HG02588 (cell line): Measurements from ENCODE around the gene NTNG2.

ENCODE experiments used
- ATAC-seq: cut with Tn5 transposase; IDR thresholded peaks from one replicate; pipeline ENCODE4 v1.9.1; 2021; ENCODE audit warnings: mild to moderate bottlenecking, moderate library complexity; ENCODE audit not compliant: unreplicated experiment

Gene NTNG2

DNA sequence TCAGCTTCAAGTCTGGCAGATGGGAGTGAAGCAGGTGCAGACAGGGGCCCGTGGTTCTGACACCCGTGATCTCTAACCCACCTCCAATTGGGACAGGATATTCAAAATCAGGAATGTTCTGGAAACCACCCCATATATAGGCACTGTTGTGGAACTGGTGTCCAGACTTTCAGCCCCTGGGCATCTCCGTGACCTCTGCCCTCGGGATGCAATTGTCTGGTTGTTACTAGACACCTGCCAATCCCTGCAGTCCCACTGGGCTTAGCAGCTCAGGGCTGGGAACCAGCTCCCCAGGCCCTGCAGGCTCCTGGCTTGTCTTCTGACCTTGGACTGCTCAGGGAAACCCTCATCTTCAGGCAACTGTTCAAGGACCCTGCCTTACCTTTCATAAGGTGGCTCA lies 38.8 kb downstream of the NTNG2 start:
- no peak for ATAC-seq

DNA sequence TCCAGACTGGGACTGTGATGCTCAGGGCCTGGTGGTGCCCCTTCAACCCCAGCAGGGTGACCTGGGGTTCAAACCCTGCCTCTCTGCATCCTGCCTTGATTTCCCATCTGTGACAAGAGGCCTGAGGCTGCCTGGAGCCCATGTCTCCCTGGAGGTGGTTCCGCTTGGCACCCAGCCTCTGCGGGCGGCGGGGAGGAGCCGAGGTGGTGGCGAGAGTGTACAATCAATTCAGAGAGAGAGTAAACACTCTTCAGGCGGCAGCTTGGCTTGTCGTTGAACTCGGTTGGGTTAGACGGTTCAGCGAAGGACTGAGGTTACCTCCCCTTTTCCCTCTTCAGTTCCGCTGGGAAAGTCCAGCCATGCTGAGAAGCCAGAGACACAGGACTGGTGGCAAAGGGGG lies 39.3 kb downstream of the NTNG2 start:
- ATAC-seq: no peak

GRCh38 chr9:132201780-132202703 lies 40.2 kb downstream of the NTNG2 start:
- no peak for ATAC-seq

DNA sequence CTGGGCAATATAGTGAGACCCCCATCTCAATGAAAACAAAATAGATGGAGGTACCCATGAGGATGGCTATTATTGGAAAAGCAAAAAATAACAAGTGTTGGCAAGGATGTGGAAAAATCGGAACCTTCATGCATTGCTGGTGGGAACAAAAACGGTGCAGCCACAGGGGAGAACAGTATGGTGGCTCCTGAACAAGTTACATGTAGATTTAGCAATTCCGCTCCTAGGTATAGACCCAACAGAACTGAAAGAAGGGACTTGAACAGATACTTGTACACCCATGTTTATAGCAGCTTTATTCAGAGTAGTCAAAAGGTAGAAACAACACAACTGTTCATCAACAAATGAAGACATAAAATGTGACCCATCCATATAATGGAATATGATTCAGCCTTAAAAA lies 43.0 kb downstream of the NTNG2 start:
- no peak for ATAC-seq

DNA sequence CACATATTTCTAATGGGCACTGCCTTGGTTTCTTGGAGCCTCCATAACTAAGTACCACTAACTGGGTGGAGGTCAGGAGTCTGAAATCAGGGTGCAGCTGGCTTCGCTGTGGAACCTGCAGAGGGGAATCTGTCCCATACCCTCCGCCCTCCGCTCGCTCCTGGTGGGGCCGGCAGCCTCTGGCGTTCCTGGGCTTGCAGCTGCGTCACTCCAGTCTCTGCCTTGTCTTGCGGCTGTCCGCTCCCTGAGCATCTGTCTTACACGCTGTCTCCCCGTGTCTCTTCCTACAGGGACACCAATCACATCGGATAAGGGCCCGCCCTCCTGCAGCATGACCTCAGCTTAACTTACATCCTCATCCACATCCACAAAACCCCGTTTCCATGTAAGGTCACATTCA lies 45.4 kb downstream of the NTNG2 start:
- no peak for ATAC-seq

DNA sequence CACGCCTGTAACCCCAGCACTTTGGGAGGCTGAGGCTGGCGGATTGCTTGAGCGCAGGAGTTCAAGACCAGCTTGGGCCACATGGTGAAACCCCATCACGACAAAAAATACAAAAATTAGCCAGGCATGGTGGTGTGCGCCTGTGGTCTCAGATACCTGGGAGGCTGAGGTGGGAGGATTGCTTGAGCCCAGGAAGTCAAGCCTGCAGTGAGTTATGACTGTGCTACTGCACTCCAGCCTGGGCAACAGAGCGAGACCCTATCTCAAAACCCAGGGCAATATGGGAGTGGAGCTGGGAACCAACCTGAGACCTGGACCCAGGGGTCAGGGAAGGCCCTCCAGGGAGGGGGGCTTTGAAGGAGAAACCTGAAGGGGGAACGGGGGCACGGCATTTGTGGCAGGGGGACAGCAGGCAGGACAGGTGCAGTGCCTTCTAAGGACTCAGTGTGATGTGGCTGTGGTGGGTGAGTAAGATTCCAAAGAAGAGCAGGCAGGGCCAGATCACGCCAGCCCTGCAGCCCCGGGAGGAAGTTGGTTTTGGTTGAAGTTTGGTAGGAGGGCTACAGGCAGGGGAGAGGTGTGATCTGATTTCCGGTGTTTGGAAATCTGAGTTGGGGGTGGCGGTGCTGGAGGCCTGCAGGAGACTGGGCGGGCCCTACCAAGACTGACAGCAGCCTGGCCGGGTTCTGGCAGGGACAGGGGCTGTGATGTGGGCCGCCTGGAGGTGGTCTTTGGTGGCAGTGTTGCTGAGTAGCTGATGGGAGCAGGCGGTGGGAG lies 46.2 kb downstream of the NTNG2 start:
- ATAC-seq: no peak

GRCh38 chr9:132209228-132209627 lies 47.4 kb downstream of the NTNG2 start:
- no peak for ATAC-seq

DNA sequence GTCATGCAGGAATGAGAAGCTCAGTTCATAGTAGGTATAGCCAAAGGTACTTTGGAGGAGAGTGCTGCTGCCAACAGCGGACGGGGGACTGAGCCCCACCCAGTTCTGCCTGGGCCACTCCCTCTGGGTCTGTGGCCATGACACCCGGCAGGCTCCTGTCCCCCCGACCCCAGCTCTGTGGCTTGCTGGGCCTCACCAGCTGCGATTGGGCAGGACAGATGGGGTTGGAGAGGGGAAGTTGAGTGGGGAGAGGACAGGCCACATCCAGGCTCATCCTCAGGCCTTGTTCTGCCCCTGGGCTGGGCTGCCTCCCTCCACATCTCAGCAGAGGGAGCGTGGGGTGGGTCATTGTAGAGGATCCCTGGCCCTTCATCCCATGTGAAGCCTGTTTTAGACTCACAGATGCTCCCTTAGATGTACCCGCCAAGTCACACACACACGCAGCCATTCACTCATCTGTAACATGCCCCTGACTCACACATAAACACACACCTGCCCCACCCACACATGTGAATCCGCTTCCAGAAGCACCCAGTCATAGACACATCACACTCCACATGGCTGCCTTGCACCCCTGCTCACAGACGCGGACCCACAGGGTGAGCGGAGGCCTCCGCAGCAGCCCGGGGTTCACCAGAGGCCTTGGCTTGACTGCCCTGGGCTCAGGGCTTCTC lies 48.8 kb downstream of the NTNG2 start:
- no peak for ATAC-seq

DNA sequence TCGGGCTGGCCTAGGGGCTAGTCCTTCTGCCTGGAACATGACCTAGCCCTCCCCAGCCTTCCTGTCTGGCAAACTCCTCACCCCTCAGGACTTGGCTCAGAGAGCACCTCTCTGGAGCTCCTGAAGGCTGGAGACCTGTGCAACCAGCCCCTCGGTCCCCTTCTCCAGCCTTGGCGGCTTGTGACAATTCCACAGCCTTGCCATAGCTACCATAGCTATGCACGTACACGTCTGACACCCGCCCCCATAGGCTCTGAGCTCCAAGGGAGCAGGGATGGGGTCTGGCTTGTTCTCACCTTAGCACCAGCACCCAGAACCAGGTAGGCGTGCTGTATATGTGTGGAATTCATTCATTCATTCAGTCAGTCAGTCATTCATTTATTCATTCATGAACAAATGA lies 49.7 kb downstream of the NTNG2 start:
- ATAC-seq: no peak

DNA sequence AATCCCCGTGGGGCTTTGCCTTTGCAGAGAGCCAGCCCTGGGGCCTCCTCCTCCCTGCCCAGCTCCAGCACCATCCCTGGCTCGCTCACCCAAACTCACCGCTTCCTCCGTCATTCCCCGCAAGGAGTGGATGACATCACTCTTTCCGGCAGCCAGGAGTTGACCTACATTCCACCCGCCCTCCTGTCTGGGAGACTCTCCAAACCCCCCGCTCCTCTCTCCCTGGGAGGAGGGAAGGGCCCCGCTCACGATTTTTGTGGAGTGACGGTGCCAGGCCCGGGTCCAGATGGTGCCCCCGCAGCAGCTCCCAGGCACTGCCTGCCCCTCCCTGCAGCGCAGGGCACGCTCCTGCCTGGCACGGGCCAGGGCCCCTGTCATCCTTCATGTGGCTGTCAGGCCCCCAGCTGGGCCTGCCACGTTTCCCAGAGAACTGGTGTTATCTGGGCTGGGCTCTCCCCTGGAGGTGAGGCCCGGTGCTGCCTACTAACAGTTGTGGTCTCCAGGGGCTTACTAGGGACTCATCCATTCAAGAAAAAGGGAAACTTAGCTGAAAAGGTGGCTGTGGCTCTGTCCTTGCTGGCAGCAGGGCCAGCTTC lies 52.3 kb downstream of the NTNG2 start:
- ATAC-seq: no peak

DNA sequence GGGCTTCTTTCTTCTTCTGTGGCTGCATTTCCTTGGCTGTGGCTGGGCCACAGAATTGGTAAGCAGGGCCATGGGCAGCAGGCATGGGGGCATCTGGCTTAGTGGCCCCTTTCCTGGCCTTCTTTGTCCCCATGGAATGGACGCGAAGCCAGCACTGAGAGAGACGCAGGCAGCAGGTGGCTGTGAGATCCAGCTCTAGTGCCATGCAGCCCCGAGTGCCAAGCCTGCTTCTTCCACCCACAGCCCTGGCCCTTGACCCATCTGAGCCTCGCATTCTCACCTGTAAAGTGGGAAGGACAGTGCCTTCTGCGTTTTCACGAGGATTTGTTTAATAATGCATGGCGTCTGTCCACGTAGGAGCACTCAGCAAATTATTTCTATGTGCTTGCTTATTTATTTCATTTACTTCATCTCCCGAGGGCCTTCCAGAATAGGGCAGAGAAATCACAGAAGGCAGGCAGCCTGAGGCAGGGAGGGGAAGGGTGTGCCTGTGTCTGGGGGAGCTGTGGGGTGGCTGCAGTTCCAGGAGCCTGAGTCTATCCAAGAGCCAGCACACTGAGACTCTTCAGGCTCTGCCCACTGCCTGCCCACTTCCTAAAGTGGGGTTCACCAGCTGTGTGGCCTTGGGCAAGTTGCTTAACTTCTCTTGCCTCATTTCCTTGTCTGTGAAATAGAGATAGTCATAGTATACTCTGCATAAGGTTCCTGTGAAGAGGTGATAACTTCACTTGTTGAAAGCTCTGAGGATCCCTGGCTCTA lies 55.2 kb downstream of the NTNG2 start:
- no peak for ATAC-seq

GRCh38 chr9:132218208-132218607 lies 56.4 kb downstream of the NTNG2 start:
- no peak for ATAC-seq

GRCh38 chr9:132221941-132222340 lies 60.1 kb downstream of the NTNG2 start:
- ATAC-seq: no peak

- ATAC-seq: no peak
These were observed 62.8 kb downstream of the NTNG2 start for GRCh38 chr9:132224645-132225044.

DNA sequence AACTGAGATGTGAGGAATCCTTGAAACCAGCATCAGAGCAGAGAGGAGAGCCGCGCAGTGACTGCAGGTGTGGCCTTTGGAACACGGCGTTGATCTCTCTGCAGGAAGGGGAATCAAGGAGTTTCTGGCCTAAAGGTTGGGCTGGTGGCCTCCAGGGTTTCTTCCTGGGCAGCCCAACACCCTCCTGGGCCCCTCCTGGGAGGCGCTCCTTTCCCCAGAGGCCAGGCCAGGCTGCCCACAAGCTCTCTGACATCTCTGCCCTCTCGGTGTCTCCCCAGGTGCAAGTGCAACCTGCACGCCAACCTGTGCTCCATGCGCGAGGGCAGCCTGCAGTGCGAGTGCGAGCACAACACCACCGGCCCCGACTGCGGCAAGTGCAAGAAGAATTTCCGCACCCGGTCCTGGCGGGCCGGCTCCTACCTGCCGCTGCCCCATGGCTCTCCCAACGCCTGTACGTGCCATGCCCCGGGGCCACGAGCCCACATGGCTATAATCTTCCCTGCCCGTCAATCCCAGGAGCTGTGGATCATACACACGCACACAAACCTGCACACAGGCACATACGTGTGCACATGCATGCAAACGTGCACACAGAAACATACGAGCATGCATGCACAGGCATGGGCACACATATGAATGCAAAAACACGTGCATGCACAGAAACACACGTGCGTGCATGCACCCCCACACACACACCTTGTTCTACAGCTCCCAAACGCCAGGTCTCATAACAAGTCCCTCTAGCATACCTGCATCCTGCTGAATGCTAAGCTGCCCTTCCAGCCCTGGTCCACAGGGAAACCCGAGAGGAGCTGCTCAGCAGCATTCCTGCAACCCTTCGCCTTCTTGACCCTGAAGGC lies 64.9 kb downstream of the NTNG2 start:
- ATAC-seq: no peak

DNA sequence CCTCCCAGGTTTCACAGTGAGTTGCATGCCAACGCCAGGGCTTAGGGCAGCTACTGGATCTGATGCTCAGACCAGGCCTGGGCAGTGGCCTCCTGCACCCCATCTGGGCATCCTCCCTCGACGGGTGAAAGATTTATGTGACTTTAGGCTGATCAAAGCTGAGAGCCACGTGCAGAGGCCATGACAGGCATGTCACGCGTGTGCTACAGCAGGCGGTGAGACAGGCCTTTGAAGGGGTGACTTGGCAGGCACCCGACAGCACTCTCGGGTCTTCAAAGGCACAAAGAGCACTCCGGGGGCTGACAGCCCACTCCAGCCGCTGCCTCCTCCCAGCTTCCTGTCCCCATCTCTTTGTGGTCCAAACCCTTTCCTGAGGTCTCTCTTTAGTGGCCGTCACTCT lies 66.2 kb downstream of the NTNG2 start:
- ATAC-seq: no peak

- no peak for ATAC-seq
These were observed 68.7 kb downstream of the NTNG2 start for GRCh38 chr9:132230605-132231004.

- ATAC-seq: no peak
These were observed 69.3 kb downstream of the NTNG2 start for GRCh38 chr9:132231019-132231701.

DNA sequence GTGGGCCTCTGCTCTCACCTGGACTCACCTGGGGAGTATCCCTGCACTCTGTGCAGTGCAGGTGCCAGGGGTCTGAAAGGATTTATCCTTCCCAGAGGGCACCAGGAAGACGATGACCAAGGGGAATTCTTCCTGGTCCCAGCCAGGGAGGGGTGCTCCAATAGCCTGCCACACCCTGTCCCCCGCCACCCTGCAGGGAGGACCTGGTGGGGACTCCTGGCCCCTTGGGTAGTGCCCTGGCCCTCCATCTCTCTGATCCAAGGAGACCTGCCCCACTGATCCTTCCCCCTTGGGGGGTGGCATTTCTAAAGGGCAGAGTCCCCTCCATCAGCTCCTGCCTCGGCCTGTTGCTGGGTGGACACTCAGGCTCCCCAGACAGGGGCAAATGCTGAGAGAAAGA lies 70.7 kb downstream of the NTNG2 start:
- no peak for ATAC-seq
